Gastrocnemius medialis (tissue), 4 donors: ENCODE data around the gene BRMS1.

Experiments used
- POLR2A ChIP-seq, 2 donors: fragments of 450-650 bp; IDR thresholded peaks; one replicate each; pipeline ENCODE4 v1.6.1; 2017; ENCODE audit warnings: antibody characterized with exemption in 2 of 2, mild to moderate bottlenecking in 2 of 2, moderate library complexity in 2 of 2
- TF ChIP-seq, protein P1 (sequence below), 5 experiments: fragments of 450-650 bp in 3 of 5; fragments of 200-600 bp in 2 of 5; sonication (generic) in 2 of 5; IDR thresholded peaks in 4 of 5; conservative IDR thresholded peaks in 1 of 5; 1 replicate in 4 of 5; 2 replicates in 1 of 5; pipeline ENCODE4 v1.5.1; 2016 to 2019; ENCODE audit warnings: antibody characterized with exemption in 5 of 5, mild to moderate bottlenecking in 3 of 5, moderate library complexity in 3 of 5

- TF ChIP-seq POLR2A (IDR thresholded peaks at IDR 0.05): no peak
- TF ChIP-seq, protein P1, sequence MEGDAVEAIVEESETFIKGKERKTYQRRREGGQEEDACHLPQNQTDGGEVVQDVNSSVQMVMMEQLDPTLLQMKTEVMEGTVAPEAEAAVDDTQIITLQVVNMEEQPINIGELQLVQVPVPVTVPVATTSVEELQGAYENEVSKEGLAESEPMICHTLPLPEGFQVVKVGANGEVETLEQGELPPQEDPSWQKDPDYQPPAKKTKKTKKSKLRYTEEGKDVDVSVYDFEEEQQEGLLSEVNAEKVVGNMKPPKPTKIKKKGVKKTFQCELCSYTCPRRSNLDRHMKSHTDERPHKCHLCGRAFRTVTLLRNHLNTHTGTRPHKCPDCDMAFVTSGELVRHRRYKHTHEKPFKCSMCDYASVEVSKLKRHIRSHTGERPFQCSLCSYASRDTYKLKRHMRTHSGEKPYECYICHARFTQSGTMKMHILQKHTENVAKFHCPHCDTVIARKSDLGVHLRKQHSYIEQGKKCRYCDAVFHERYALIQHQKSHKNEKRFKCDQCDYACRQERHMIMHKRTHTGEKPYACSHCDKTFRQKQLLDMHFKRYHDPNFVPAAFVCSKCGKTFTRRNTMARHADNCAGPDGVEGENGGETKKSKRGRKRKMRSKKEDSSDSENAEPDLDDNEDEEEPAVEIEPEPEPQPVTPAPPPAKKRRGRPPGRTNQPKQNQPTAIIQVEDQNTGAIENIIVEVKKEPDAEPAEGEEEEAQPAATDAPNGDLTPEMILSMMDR (IDR thresholded peaks at IDR 0.05 in 4 of 5, conservative IDR thresholded peaks at IDR 0.05 in 1 of 5): no peak
Measured at GRCh38 chr11:66365711-66366619, 21.1 kb upstream of the BRMS1 start.
